HG02571 (cell line): Measurements from ENCODE around the gene KLF4.

ENCODE experiments used
- ATAC-seq: cut with Tn5 transposase; IDR thresholded peaks from one replicate; pipeline ENCODE4 v1.9.1; 2021; ENCODE audit warnings: mild to moderate bottlenecking, moderate library complexity; ENCODE audit not compliant: unreplicated experiment

The KLF4 gene

GRCh38 chr9:107488375-107489143 is 1.0 kb downstream of the KLF4 start:
- ATAC-seq: no peak

- no peak for ATAC-seq
Measured at GRCh38 chr9:107487521-107488374, 1.8 kb downstream of the KLF4 start.

- ATAC-seq: no peak
Measured at GRCh38 chr9:107486674-107487520, 2.7 kb downstream of the KLF4 start.

- no peak for ATAC-seq
Measured at GRCh38 chr9:107485458-107486043, 4.0 kb downstream of the KLF4 start.

GRCh38 chr9:107484117-107484723 is 5.3 kb downstream of the KLF4 start:
- no peak for ATAC-seq

GRCh38 chr9:107483666-107484065 is 5.9 kb downstream of the KLF4 start:
- ATAC-seq: no peak

GRCh38 chr9:107481035-107481434 is 8.5 kb downstream of the KLF4 start:
- ATAC-seq: no peak

- ATAC-seq: no peak
Measured at GRCh38 chr9:107480386-107480789, 9.2 kb downstream of the KLF4 start.

- ATAC-seq: no peak
Measured at GRCh38 chr9:107478805-107479204, 10.8 kb downstream of the KLF4 start.

GRCh38 chr9:107474124-107474523 is 15.4 kb downstream of the KLF4 start:
- ATAC-seq: no peak

- ATAC-seq: no peak
Measured at GRCh38 chr9:107472581-107473340, 16.8 kb downstream of the KLF4 start.

- ATAC-seq: no peak
Measured at GRCh38 chr9:107471552-107471951, 18.0 kb downstream of the KLF4 start.

GRCh38 chr9:107467416-107467815 is 22.2 kb downstream of the KLF4 start:
- no peak for ATAC-seq

GRCh38 chr9:107466826-107467225 is 22.7 kb downstream of the KLF4 start:
- ATAC-seq: no peak

GRCh38 chr9:107465467-107466451 is 23.8 kb downstream of the KLF4 start:
- ATAC-seq: peak; percentile 65

GRCh38 chr9:107464516-107464915 is 25.1 kb downstream of the KLF4 start:
- no peak for ATAC-seq

- ATAC-seq: no peak
Measured at GRCh38 chr9:107462691-107463090, 26.9 kb downstream of the KLF4 start.
